Neural cell (in vitro differentiated cells): ENCODE measurements around the gene LBX2.

Experiments used
- EP300 ChIP-seq: fragments of 450-650 bp; conservative IDR thresholded peaks from 2 replicates; pipeline ENCODE4 v1.6.1; 2014; ENCODE audit warnings: antibody characterized with exemption, mild to moderate bottlenecking, moderate library complexity; ENCODE audit not compliant: poor library complexity, severe bottlenecking
- EZH2 ChIP-seq: fragments of 200-600, 300-800 bp; shearing (Covaris generic), sonication (generic); IDR thresholded peaks from 2 replicates; pipeline ENCODE4 v1.6.1; 2014; ENCODE audit warnings: antibody characterized with exemption, low read length, borderline replicate concordance, mild to moderate bottlenecking; ENCODE audit not compliant: insufficient read depth, poor library complexity, severe bottlenecking
- SMC3 ChIP-seq: fragments of 450-650 bp; conservative IDR thresholded peaks from 2 replicates; pipeline ENCODE4 v1.6.1; 2014; ENCODE audit warnings: antibody characterized with exemption, mild to moderate bottlenecking, moderate library complexity; ENCODE audit not compliant: poor library complexity
- TAF1 ChIP-seq: IDR thresholded peaks from 2 replicates; pipeline ENCODE4 v1.6.1; 2012; ENCODE audit warnings: low read depth
- TF ChIP-seq, protein P1 (sequence below): fragments of 450-650 bp; IDR thresholded peaks from 2 replicates; pipeline ENCODE4 v1.5.1; 2014; ENCODE audit warnings: antibody characterized with exemption, mild to moderate bottlenecking, moderate library complexity; ENCODE audit not compliant: poor library complexity, severe bottlenecking
- TF ChIP-seq, protein P2 (sequence below): IDR thresholded peaks from 2 replicates; pipeline ENCODE4 v1.6.1; 2012; ENCODE audit warnings: borderline replicate concordance

DNA sequence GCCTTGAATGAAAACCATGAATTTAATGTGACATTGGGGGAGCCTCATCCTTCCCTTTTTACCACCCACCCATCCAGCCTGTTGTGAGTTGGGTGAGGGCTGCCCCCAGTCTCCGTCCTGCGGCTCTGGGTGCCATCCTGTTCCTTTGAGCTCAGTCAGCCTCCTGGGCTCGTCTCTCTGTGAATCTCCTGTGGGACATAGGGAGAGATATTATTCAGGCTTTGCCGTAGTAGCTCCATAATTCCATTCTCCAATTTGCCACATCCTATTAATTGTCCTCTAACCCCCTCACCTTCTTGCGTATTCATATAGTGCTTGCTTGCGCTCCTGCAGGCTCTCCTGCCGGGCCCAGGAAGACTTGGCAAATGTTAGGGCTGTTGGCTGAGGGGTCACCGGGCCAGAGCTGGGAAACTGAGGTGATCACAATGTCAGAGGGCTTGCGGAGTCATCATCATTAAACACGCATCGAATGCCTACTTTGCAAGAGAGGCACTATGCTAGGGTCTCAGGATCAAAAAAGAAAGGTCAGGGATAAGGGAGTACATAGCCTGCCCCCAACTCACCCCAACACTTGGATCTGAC, 27.3 kb upstream of the LBX2 start:
- no peak for TF ChIP-seq EP300
- no peak for TF ChIP-seq SMC3
- TF ChIP-seq EZH2: no peak
- TF ChIP-seq, protein P1, sequence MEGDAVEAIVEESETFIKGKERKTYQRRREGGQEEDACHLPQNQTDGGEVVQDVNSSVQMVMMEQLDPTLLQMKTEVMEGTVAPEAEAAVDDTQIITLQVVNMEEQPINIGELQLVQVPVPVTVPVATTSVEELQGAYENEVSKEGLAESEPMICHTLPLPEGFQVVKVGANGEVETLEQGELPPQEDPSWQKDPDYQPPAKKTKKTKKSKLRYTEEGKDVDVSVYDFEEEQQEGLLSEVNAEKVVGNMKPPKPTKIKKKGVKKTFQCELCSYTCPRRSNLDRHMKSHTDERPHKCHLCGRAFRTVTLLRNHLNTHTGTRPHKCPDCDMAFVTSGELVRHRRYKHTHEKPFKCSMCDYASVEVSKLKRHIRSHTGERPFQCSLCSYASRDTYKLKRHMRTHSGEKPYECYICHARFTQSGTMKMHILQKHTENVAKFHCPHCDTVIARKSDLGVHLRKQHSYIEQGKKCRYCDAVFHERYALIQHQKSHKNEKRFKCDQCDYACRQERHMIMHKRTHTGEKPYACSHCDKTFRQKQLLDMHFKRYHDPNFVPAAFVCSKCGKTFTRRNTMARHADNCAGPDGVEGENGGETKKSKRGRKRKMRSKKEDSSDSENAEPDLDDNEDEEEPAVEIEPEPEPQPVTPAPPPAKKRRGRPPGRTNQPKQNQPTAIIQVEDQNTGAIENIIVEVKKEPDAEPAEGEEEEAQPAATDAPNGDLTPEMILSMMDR: no peak
- TF ChIP-seq TAF1: no peak
- TF ChIP-seq, protein P2, sequence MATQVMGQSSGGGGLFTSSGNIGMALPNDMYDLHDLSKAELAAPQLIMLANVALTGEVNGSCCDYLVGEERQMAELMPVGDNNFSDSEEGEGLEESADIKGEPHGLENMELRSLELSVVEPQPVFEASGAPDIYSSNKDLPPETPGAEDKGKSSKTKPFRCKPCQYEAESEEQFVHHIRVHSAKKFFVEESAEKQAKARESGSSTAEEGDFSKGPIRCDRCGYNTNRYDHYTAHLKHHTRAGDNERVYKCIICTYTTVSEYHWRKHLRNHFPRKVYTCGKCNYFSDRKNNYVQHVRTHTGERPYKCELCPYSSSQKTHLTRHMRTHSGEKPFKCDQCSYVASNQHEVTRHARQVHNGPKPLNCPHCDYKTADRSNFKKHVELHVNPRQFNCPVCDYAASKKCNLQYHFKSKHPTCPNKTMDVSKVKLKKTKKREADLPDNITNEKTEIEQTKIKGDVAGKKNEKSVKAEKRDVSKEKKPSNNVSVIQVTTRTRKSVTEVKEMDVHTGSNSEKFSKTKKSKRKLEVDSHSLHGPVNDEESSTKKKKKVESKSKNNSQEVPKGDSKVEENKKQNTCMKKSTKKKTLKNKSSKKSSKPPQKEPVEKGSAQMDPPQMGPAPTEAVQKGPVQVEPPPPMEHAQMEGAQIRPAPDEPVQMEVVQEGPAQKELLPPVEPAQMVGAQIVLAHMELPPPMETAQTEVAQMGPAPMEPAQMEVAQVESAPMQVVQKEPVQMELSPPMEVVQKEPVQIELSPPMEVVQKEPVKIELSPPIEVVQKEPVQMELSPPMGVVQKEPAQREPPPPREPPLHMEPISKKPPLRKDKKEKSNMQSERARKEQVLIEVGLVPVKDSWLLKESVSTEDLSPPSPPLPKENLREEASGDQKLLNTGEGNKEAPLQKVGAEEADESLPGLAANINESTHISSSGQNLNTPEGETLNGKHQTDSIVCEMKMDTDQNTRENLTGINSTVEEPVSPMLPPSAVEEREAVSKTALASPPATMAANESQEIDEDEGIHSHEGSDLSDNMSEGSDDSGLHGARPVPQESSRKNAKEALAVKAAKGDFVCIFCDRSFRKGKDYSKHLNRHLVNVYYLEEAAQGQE: no peak
